GM12878 (cell line): Measurements from ENCODE around the gene LCOR. TPM values are rescaled to one million over a fixed set of nuclear protein-coding genes. Genes with fewer than 3 reads are reported as not detected.

Experiments
- ATAC-seq: fragments of 200-7000 bp; cut with Tn5 transposase; 3 replicates; pipeline ENCODE4 v1.9.1; 2020; ENCODE audit warnings: mild to moderate bottlenecking, moderate library complexity
- BruUV-seq: library from RNA; stranded (reverse); fragments of 400-500 nt; replicated peaks from 2 replicates; lab custom pipeline; 2021; lab: Mats Ljungman, UMichigan
- CTCF ChIA-PET: fragments of 300-600 bp; sonication (Branson Sonifier 250); formaldehyde crosslinking; extraction: SDS; loops from one replicate; lab custom pipeline; 2021; ENCODE audit warnings: inconsistent platforms; lab: Yijun Ruan, JAX
- POLR2A ChIA-PET: fragments of 350-600 bp; formaldehyde crosslinking; extraction: SDS; loops from one replicate; lab custom pipeline; 2021; ENCODE audit warnings: inconsistent platforms; lab: Charles Lee
- RAD21 ChIA-PET: fragments of 300-600 bp; sonication (Branson Sonifier 250); formaldehyde crosslinking; loops from one replicate; lab custom pipeline; 2023; ENCODE audit warnings: antibody characterized with exemption; ENCODE audit not compliant: unreplicated experiment; lab: Charles Lee
- SMC1A ChIA-PET: fragments of 300-600 bp; sonication (Branson Sonifier 250); formaldehyde crosslinking; loops from one replicate; lab custom pipeline; 2023; ENCODE audit not compliant: unreplicated experiment, uncharacterized antibody; lab: Charles Lee
- DNase-seq: peaks from one replicate; pipeline ENCODE4 v3.0.0-alpha.2; 2011; ENCODE audit warnings: low read depth, low spot score
- FAIRE-seq: peaks from 3 replicates; lab custom pipeline; 2011; peaks lifted over from hg19 to GRCh38; lab: Jason Lieb, UNC
- H2AFZ ChIP-seq: 2 replicates; pipeline ENCODE4 v1.6.0; 2011; ENCODE audit warnings: low read depth, low read length, control low read depth; ENCODE audit not compliant: control insufficient read depth
- H3K27ac ChIP-seq: 2 replicates; pipeline ENCODE4 v1.5.1; 2011; ENCODE audit warnings: control low read depth; ENCODE audit not compliant: control insufficient read depth, insufficient read depth
- H3K27me3 ChIP-seq, 2 experiments: replicated peaks in 1 of 2; 2 replicates each; pipeline versions ENCODE4 v1.6.0 to v1.6.1; 2011; ENCODE audit warnings: low read length in 1 of 2; ENCODE audit not compliant: control insufficient read depth in 2 of 2, insufficient read depth in 2 of 2
- H3K36me3 ChIP-seq, 2 experiments: 2 replicates each; pipeline ENCODE4 v1.5.1; 2011; ENCODE audit warnings: low read length in 1 of 2; ENCODE audit not compliant: control insufficient read depth in 2 of 2, insufficient read depth in 2 of 2
- H3K4me1 ChIP-seq: 2 replicates; pipeline ENCODE4 v1.6.1; 2011; ENCODE audit warnings: mild to moderate bottlenecking, low read length, moderate library complexity, mixed read lengths; ENCODE audit not compliant: control insufficient read depth, insufficient read depth
- H3K4me2 ChIP-seq: 2 replicates; pipeline ENCODE4 v1.6.0; 2011; ENCODE audit warnings: control low read depth; ENCODE audit not compliant: control insufficient read depth, insufficient read depth
- H3K4me3 ChIP-seq: fragments of 200-600 bp; sonication (generic); 2 replicates; pipeline ENCODE4 v1.5.1; 2016
- H3K79me2 ChIP-seq: 2 replicates; pipeline ENCODE4 v1.6.0; 2011; ENCODE audit warnings: low read length; ENCODE audit not compliant: control insufficient read depth, insufficient read depth
- H3K9ac ChIP-seq: 2 replicates; pipeline ENCODE4 v1.8.0; 2011; ENCODE audit warnings: low read length, control low read depth, mixed read lengths; ENCODE audit not compliant: control insufficient read depth, insufficient read depth
- H3K9me3 ChIP-seq: replicated peaks from 3 replicates; pipeline ENCODE4 v1.5.1; 2011; ENCODE audit warnings: mild to moderate bottlenecking, low read length; ENCODE audit not compliant: control insufficient read depth, insufficient read depth
- H4K20me1 ChIP-seq: 2 replicates; pipeline ENCODE4 v1.6.0; 2011; ENCODE audit not compliant: control insufficient read depth, insufficient read depth
- IKZF2 ChIP-seq, 2 experiments: fragments of 450-650 bp; IDR thresholded peaks; 2 replicates each; pipeline ENCODE4 v1.6.1; 2017; ENCODE audit warnings: mild to moderate bottlenecking in 2 of 2, moderate library complexity in 2 of 2
- LARP7 ChIP-seq: fragments of 450-650 bp; IDR thresholded peaks from 2 replicates; pipeline ENCODE4 v1.6.1; 2017; ENCODE audit warnings: mild to moderate bottlenecking
- MEF2A ChIP-seq: IDR thresholded peaks from 2 replicates; pipeline ENCODE4 v1.6.1; 2011; ENCODE audit warnings: low read depth, mild to moderate bottlenecking, low read length, moderate library complexity; ENCODE audit not compliant: insufficient read depth
- MEF2B ChIP-seq: fragments of 450-650 bp; IDR thresholded peaks from 2 replicates; pipeline ENCODE4 v1.6.1; 2018; ENCODE audit warnings: mild to moderate bottlenecking, moderate library complexity; ENCODE audit not compliant: partially characterized antibody, poor library complexity, severe bottlenecking
- MTA2 ChIP-seq: fragments of 450-650 bp; IDR thresholded peaks from 2 replicates; pipeline ENCODE4 v1.6.1; 2016; ENCODE audit warnings: low read depth, mild to moderate bottlenecking, moderate library complexity
- NKRF ChIP-seq: fragments of 450-650 bp; conservative IDR thresholded peaks from 2 replicates; pipeline ENCODE4 v1.6.1; 2017; ENCODE audit warnings: mild to moderate bottlenecking, moderate library complexity
- RCOR1 ChIP-seq: conservative IDR thresholded peaks from 2 replicates; pipeline ENCODE4 v1.6.1; 2012; ENCODE audit warnings: low read depth, low read length, improper control_type of control experiment
- RUNX3 ChIP-seq: IDR thresholded peaks from 2 replicates; pipeline ENCODE4 v1.6.1; 2012; ENCODE audit warnings: low read length, inconsistent platforms
- SRF ChIP-seq, 2 experiments: IDR thresholded peaks; 2 replicates each; pipeline ENCODE4 v1.6.1; 2011; ENCODE audit warnings: low read depth in 2 of 2, low read length in 2 of 2, mild to moderate bottlenecking in 1 of 2, moderate library complexity in 1 of 2
- TCF7 ChIP-seq: IDR thresholded peaks from 2 replicates; pipeline ENCODE4 v1.6.1; 2014; ENCODE audit warnings: antibody characterized with exemption, borderline replicate concordance
- ZBTB11 ChIP-seq: fragments of 450-650 bp; formaldehyde crosslinking; IDR thresholded peaks from 2 replicates; pipeline ENCODE4 v1.5.0; 2022; ENCODE audit warnings: mild to moderate bottlenecking, missing genetic modification characterization
- WGBS: methylation state at CpG from one replicate; pipeline ENCODE4 v1.1.6; 2016; ENCODE audit warnings: low lambda C conversion rate; ENCODE audit not compliant: insufficient replicate concordance, insufficient coverage; ENCODE audit errors: missing lambda C conversion rate; 5-methylcytosine and 5-hydroxymethylcytosine counted together
- in situ Hi-C: fragments of 300-500 bp; cut with MboI; formaldehyde crosslinking; loops from 9 replicates; pipeline ENCODE4 v1.14.3; 2018; ENCODE audit warnings: mixed read lengths
- intact Hi-C: fragments of 100-400 bp; cut with micrococcal nuclease; formaldehyde crosslinking; loops from one replicate; pipeline ENCODE4 v1.14.2; 2022; ENCODE audit not compliant: unreplicated experiment
- polyA plus RNA-seq, 11 experiments: library from polyadenylated mRNA; depleted of rRNA in 4 of 11; unstranded in 6 of 11; stranded (reverse) in 5 of 11; fragments of >200 nt; fragmentation: Nextera tagmentation in 4 of 11; fragmentation: Illumina TruSeq in 1 of 11; extraction: Ambion mirVana in 4 of 11; extraction: Trizol in 1 of 11; gene quantifications; 1 replicate in 1 of 11; 2 replicates in 10 of 11; pipeline versions ENCODE4 v1.2.1 to v1.2.3, GENCODE V29; 2011 to 2016; ENCODE audit warnings: inconsistent platforms in 2 of 11, missing spikeins in 2 of 11, low read depth in 1 of 11
- total RNA-seq, 4 experiments: library from RNA; depleted of rRNA in 3 of 4; stranded (reverse); fragments of >200 nt in 3 of 4; fragmentation: Illumina TruSeq in 1 of 4; extraction: Trizol in 1 of 4; gene quantifications; 2 replicates each; pipeline versions ENCODE4 v1.2.1 to v1.2.3, GENCODE V29; 2013 to 2021

Gene LCOR
- total and polyA plus RNA-seq, 10 of the 15 experiments (the other 5 are each of a cell fraction or from before 2014, with no cell fraction given), result 1.6 to 22.0 (median 13.2) TPM

DNA sequence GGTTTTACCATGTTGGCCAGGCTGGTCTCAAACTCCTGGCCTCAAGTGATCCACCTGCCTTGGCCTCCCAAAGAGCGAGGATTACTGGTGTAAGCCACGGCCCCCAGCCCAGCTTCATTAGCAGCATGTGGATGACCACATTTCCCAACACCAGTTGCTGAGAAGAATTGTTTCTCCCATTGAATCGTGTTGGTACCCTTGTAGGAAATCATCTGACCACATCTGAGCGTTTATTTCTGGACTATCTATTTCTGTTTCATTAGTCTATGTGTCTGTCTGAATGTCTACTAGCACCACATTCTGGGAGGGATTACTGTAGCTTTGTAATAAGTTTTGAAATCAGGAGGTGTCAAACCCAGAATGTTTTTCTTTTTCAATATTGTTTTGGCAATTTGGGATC is 89.6 kb downstream of the LCOR start:
- Histone ChIP-seq H3K4me2 (peak overlapping the region; percentile 14; the same call in 1 of the 2 replicates), H3K9ac (no peak overlapping the region), H3K4me1 (peaks cover 15% of the 10 kb centered on the region), H3K27me3 (no peaks in the 10 kb centered on the region), H3K27ac (no peak overlapping the region), H3K79me2 (peaks cover 21% of the 10 kb centered on the region), H3K4me3 (no peak overlapping the region), H3K36me3 (peaks cover 0 to 3% of the 10 kb centered on the region in 2 experiments; a peak in 2 of 4 replicates), H3K9me3 (peaks cover 2% of the 10 kb centered on the region; the same call in 1 of the 3 replicates), H4K20me1 (no peaks in the 10 kb centered on the region), H2AFZ (no peak overlapping the region)
- WGBS, result 63% methylated on average over 4 of the region's 4 CpGs
- ChIA-PET RAD21 (interaction anchor here (0.8 to 1.0 kb wide), 2 partner anchors 35 to 103 kb away, joined by 3 to 7 read pairs; no protein-coding TSS in a partner anchor), CTCF (interaction anchor here (0.9 to 1.8 kb wide), 5 partner anchors 11 to 547 kb away, joined by 3 to 8 read pairs (median 4); no protein-coding TSS in a partner anchor), SMC1A (interaction anchor here (0.8 to 1.6 kb wide), 7 partner anchors 10 to 104 kb away, joined by 3 to 7 read pairs (median 4); no protein-coding TSS in a partner anchor), POLR2A (interaction anchor here (1.1 kb wide), 1 partner anchor 39 kb away, joined by 3 read pairs; no protein-coding TSS in a partner anchor)
- no peak for TF ChIP-seq ZBTB11 (CRISPR knock-in tag)
- peak; percentile 45 for TF ChIP-seq MEF2B
- TF ChIP-seq LARP7, result no peak
- TF ChIP-seq MEF2A, result peak; percentile 51; the same call in 1 of the 2 replicates
- TF ChIP-seq NKRF, result no peak
- TF ChIP-seq RCOR1, result no peak
- peak; percentile 76 for TF ChIP-seq RUNX3
- peak; percentile 37; the same call in 1 of the 2 replicates for TF ChIP-seq MTA2
- TF ChIP-seq SRF (IDR thresholded peaks at IDR 0.05; ENCODE audit: low read depth in 2 of 2, low read length in 2 of 2), result no peak
- TF ChIP-seq IKZF2 (IDR thresholded peaks at IDR 0.05), result peak in 1 of 2 experiments; percentile 19; a peak in 1 of 4 replicates
- TF ChIP-seq TCF7, result peak; percentile 64; the same call in 1 of the 2 replicates
- intact Hi-C loops, result no loop called here
- in situ Hi-C loops, result no loop called here
- DNase-seq (no peak), ATAC-seq (no peak), FAIRE-seq (peak; percentile 57)
- no TSS peak for BruUV-seq
